Epithelial cell of esophagus (primary cell): ENCODE results near the gene DGCR2.
A peak's percentile ranks its signal among the peaks of the same experiment; 100 is the strongest.

Source experiments
- DNase-seq: peaks from one replicate; pipeline ENCODE4 v3.0.0; 2010; ENCODE audit warnings: low read depth
- H3K4me3 ChIP-seq: 2 replicates; pipeline ENCODE4 v1.5.1; 2011; ENCODE audit warnings: mild to moderate bottlenecking, low read length, control low read depth
- TF ChIP-seq, protein P1 (sequence below): IDR thresholded peaks from 2 replicates; pipeline ENCODE4 v1.5.1; 2011; ENCODE audit warnings: low read depth, mild to moderate bottlenecking, low read length, control low read depth, inconsistent platforms; ENCODE audit not compliant: insufficient read depth; ENCODE audit errors: missing control alignments

The DGCR2 gene

DNA sequence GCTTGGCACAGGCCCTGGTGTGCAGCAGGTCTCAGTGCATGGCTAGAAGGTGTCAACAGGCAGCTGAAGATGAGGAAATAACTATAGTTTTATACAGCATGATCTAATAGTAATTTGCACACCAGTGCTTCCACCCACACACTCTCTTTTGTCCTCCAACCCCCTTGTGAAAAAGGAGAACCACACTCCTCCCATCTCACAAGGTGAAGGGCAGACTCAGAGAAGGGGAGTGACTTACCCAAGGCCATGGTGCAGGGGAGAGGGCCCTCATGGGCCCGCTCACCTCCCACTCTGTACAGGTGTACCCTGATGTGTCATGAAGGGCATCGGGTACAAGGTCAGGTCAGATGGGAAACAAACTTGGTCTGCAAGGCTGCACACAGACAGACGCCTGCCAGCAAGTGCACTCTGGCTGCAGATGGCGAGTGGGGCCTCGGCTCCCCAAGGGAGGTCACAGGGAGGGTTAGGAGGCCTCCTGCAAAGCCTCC, 53.4 kb downstream of the DGCR2 start:
- no peak overlapping the region for H3K4me3 ChIP-seq
- TF ChIP-seq, protein P1, sequence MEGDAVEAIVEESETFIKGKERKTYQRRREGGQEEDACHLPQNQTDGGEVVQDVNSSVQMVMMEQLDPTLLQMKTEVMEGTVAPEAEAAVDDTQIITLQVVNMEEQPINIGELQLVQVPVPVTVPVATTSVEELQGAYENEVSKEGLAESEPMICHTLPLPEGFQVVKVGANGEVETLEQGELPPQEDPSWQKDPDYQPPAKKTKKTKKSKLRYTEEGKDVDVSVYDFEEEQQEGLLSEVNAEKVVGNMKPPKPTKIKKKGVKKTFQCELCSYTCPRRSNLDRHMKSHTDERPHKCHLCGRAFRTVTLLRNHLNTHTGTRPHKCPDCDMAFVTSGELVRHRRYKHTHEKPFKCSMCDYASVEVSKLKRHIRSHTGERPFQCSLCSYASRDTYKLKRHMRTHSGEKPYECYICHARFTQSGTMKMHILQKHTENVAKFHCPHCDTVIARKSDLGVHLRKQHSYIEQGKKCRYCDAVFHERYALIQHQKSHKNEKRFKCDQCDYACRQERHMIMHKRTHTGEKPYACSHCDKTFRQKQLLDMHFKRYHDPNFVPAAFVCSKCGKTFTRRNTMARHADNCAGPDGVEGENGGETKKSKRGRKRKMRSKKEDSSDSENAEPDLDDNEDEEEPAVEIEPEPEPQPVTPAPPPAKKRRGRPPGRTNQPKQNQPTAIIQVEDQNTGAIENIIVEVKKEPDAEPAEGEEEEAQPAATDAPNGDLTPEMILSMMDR, result no peak
- DNase-seq, result no peak

DNA sequence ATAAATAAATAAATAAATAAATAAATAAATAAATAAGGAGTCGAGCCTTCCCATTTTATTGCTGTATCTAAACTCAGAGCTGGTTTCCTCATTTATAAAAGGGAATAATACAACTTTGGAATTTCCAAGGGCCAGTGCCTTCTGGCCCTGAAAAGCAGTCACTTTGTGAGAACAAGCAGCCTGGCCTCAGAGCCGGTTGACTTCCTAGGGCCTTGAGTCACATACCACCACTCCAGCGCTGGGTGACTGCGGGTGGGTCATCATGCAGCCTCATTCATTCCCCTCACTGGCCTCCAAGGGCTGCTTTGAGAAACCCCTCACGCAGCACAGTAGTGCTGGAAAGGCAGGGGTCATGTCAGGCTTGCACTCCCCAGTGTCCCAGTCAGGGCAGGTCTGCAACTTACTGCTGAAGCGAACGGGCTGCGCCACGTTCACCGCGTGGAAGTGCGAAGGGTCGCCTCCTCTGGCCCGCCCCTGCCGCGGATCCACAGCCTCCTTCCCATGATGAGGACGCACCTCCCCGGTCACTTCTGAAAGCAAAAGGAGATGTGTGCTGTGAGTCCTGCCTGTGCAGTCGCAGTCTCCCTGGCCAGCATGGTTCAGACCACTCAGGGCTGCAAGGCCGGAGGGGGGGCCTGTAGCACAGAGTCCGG, 54.4 kb downstream of the DGCR2 start:
- DNase-seq, result no peak
- TF ChIP-seq, protein P1, result no peak

DNA sequence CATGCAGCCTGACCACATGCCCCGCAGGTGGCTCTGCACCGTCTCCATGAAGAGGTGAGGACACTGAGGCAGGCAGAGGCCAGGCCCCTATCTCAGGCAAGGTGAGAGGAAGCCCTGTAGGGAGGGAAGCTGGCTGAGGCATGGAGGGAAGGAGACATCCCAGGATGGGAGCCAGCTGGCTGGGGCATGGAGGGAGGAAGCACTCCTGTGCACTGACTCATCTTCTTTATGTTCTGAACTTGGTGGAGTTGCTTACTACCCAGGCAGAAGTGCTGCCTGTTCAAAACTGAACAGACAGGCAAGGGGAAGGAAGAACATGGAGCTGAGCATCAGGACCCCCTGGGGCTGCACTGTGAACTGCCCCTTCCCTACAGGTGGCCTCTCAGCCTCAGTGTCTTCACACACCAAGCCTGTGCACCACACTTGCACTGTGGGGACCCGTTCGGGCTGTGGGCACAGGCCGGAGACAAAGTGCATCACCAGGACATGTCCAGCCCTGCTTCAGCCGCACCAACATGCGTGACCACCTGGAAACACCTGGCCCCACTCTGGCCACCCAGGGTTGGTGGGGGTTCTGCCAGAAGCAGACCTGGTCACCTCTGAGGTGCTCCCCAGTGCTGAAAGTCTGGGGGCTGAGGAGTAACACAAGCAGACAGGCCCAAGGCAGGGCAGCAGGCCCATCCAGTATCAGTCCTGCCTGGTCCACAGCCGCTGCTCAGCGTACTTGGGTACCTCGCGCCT, 55.5 kb downstream of the DGCR2 start:
- DNase-seq, result peak; percentile 74
- H3K4me3 ChIP-seq, result no peak overlapping the region
- TF ChIP-seq, protein P1, result no peak

More for the DNA sequence above, 54.4 kb downstream of the DGCR2 start:
- H3K4me3 ChIP-seq, result no peak overlapping the region

DNA sequence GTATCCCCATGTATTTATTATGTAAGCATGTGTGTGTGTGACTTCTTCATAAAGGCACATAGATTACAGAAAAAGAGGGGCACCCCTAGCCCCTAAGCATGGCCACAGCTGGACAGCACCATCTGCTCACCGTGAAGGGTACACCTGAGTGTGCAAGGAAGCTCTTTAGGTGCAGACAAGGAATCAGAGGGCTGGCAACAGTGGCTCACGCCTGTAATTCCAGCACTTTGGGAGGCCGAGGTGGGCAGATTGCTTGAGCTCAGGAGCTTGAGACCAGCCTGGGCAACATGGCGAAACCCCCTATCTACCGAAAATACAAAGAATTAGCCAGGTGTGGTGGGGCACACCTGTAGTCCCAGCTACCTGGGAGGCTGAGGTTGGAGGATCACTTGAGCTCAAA, 56.3 kb downstream of the DGCR2 start:
- no peak overlapping the region for H3K4me3 ChIP-seq
- DNase-seq, result no peak
- TF ChIP-seq, protein P1, result no peak

DNA sequence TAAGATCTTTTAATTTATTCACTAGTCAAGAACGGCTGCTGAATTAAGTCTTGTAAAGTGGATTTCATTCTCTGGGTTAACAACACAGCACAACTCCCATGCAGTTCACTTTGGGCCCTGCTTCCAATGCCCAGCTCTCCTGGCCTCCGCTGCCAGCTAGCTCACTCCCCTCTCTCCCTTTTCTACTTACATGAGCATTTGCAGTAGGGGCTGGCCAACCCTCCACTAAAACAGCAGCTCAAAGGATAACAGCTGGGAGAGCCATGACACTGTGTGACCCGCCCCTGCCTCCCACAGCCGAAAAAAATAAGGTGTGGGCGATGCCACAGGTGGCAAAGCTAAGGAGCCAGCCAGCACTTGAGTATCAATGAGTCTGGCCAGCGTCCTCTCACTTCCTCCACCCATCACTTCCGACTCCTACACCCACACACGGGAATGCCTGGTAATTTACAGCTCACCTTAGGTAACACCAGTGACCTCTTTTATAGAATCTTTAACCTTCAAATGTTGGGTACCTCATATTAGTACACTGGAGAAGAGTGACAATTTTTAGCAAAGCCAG, 56.8 kb downstream of the DGCR2 start:
- no peak overlapping the region for H3K4me3 ChIP-seq
- DNase-seq, result no peak
- TF ChIP-seq, protein P1, result no peak

DNA sequence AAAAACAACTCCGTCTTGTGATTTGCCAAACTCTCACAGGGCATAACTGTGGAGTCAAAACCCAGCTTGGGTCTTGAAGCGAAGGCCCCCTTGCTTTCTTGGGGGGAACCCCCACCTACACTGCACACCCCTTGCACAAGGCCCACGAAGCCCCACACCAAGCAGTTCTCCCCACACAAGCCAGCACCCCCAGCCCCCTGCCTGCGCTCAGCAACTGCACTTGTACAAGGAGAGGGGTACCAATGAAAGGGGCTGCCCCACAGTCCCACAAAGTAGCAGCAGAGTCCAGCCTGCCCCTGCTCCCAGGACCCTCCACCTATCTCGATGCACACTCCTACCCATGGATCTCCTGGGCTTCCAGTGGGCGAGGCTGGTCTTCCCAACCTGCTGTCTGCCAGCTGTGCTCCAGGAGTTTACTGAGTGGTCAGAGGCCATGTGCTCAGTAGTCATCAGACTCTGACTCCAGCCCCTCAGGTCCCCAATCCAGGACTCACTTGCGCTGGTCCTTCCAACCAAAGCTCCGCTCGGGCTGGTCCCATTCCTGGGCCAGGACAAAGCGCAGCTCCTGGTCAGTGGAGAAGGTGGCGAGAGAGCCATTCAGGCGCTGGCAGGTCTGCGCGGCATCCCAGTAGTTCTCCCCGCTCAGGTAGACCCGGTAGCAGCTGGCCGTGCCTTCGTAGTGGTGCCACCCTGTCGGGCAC, 57.7 kb downstream of the DGCR2 start:
- TF ChIP-seq, protein P1, result no peak
- no peak for DNase-seq
- H3K4me3 ChIP-seq, result no peak overlapping the region
